Naive B cell (primary cell): ENCODE data around the gene DRD2. TPM values are rescaled to one million over a fixed set of nuclear protein-coding genes. Genes with fewer than 3 reads are reported as not detected.

Source experiments
- ATAC-seq, 2 donors: fragments of 150-1000 bp; cut with Tn5 transposase; 2 replicates each; pipeline ENCODE4 v1.10.0; 2021; ENCODE audit warnings: low read depth in 2 of 2, mild to moderate bottlenecking in 2 of 2, moderate library complexity in 2 of 2
- DNase-seq: peaks from one replicate; pipeline ENCODE4 v3.0.0; 2022
- H3K27ac Mint-ChIP-seq, 6 donors: one replicate each; pipeline ENCODE4 v1.8.0; 2020 to 2022; ENCODE audit warnings: mild to moderate bottlenecking in 6 of 6, mixed read lengths in 6 of 6, moderate library complexity in 5 of 6, inconsistent platforms in 2 of 6
- H3K27me3 Mint-ChIP-seq, 3 donors: one replicate each; pipeline ENCODE4 v1.8.0; 2021 to 2022; ENCODE audit warnings: mixed read lengths in 3 of 3, mild to moderate bottlenecking in 1 of 3
- H3K36me3 Mint-ChIP-seq, 2 donors: one replicate each; pipeline ENCODE4 v1.8.0; 2020 to 2022; ENCODE audit warnings: mixed read lengths in 2 of 2, inconsistent platforms in 1 of 2, mild to moderate bottlenecking in 1 of 2
- H3K4me1 Mint-ChIP-seq, 3 donors: one replicate each; pipeline ENCODE4 v1.8.0; 2020 to 2022; ENCODE audit warnings: mixed read lengths in 3 of 3, inconsistent platforms in 1 of 3, mild to moderate bottlenecking in 1 of 3, moderate library complexity in 1 of 3
- H3K4me3 Mint-ChIP-seq, 8 donors: one replicate each; pipeline ENCODE4 v1.8.0; 2020 to 2022; ENCODE audit warnings: mild to moderate bottlenecking in 8 of 8, mixed read lengths in 8 of 8, moderate library complexity in 8 of 8, inconsistent platforms in 2 of 8
- H3K9me3 Mint-ChIP-seq, 7 donors: one replicate each; pipeline ENCODE4 v1.8.0; 2020 to 2022; ENCODE audit warnings: mixed read lengths in 7 of 7, mild to moderate bottlenecking in 5 of 7, inconsistent platforms in 2 of 7, moderate library complexity in 1 of 7
- polyA plus RNA-seq, 6 donors: library from polyadenylated mRNA; unstranded; fragments of 300-500 nt; fragmentation: Illumina TruSeq; gene quantifications; one replicate each; pipeline ENCODE4 v1.2.3, GENCODE V29; 2021; ENCODE audit warnings: low read depth in 6 of 6

DRD2 gene
- polyA plus RNA-seq, 6 donors from 2014 or later = not detected

DNA sequence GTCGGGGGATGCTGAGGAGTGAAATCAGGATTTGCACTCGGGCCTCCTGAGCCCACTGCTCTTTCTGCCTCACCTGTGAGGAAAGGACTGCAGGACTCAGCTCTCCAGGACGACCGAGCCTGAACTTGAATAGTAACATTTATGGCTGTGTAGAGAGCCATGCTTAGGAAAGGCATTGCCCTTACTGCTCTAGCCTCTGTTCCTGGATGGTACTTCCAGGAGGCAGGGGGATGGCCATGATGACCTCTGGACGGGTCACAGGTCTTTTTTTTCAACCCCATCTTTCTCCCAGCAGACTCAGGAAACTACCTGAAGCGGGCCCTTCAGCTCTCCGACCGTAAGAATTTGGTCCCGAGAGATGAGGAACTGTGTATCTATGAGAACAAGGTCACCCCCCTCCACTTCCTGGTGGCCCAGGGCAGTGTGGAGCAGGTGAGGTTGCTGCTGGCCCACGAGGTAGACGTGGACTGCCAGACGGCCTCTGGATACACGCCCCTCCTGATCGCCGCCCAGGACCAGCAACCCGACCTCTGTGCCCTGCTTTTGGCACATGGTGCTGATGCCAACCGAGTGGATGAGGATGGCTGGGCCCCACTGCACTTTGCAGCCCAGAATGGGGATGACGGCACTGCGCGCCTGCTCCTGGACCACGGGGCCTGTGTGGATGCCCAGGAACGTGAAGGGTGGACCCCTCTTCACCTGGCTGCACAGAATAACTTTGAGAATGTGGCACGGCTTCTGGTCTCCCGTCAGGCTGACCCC, 76.3 kb downstream of the DRD2 start:
- Mint-ChIP-seq H3K36me3 (no peaks in the 10 kb centered on the region), H3K9me3 (no peaks in the 10 kb centered on the region), H3K4me3 (no peak overlapping the region), H3K27me3 (peaks cover 0 to 12% (median 0%) of the 10 kb centered on the region in 3 donors), H3K27ac (no peak overlapping the region), H3K4me1 (no peaks in the 10 kb centered on the region)
- ATAC-seq = no peak
- no peak for DNase-seq

DNA sequence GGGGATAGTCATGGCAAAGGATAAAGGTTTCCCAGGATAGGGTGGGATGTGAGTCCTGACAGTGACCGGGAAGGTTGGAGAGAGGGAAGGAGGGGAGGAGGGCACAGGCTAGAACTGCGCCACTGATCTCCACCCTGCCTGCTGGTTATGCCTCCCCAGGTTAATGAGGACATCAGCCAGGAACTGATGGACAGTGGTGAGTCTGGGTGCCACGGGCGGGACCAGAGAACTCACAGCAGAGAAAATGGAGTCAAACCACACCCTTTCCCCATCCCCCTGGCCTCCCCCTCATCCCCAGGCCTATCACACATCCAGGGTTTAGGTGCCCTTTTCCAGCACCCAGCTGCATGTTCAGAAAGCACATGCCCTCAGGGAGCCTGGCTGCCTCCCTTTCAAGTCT, 77.4 kb downstream of the DRD2 start:
- no peaks in the 10 kb centered on the region for H3K4me1 Mint-ChIP-seq
- no peak overlapping the region for H3K4me3 Mint-ChIP-seq
- DNase-seq (no peak), ATAC-seq (no peak)
- H3K9me3 Mint-ChIP-seq = no peaks in the 10 kb centered on the region
- H3K36me3 Mint-ChIP-seq = no peaks in the 10 kb centered on the region
- peaks cover 0 to 7% (median under 1%) of the 10 kb centered on the region in 3 donors for H3K27me3 Mint-ChIP-seq
- H3K27ac Mint-ChIP-seq = no peak overlapping the region

DNA sequence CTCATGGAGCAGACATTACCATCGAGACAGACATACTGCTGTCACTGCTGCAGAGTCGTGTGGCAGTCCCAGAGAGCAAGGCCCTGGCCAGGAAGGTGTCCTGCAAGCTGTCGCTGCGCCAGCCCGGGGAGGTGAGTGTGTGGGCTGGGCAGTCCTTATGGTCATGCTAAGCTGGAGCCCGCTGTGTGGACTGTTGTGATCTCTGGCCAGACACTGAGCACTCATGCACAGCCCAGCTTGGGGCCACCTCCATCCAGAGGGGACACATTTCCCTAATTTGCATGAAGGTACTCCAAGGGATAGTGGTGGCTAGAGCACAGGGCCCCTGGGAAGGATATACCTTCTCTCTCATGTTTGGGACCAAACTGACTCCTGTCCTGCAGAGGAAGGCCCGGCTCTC, 78.0 kb downstream of the DRD2 start:
- no peaks in the 10 kb centered on the region for H3K4me1 Mint-ChIP-seq
- no peak overlapping the region for H3K27ac Mint-ChIP-seq

DNA sequence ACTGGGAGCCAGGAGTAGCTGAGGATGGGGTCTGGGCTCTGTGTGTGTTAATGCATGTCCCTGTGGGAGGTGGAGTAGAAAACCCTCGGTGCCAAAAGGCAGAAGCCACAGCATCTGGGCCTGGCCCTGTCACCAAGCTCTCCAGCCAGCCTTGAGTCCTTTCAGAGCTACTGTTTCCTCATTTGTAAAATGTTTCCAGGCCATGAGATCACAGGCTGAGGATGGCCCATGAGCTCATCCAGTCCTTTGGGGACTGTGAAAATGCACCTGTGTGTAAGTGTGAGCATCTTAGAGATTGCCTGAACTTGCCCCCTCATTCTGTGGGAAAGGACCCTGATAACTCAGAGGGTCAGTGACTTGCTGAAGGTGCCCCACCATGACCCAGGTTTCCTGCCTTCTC, 78.5 kb downstream of the DRD2 start:
- H3K4me1 Mint-ChIP-seq = no peaks in the 10 kb centered on the region
- no peak overlapping the region for H3K4me3 Mint-ChIP-seq

More for the DNA sequence above, 78.0 kb downstream of the DRD2 start:
- H3K27me3 Mint-ChIP-seq = peaks cover 0 to 7% (median 4%) of the 10 kb centered on the region in 3 donors
- H3K36me3 Mint-ChIP-seq = no peaks in the 10 kb centered on the region
- H3K4me3 Mint-ChIP-seq = no peak overlapping the region
- DNase-seq = no peak
- no peaks in the 10 kb centered on the region for H3K9me3 Mint-ChIP-seq
- ATAC-seq = no peak

DNA sequence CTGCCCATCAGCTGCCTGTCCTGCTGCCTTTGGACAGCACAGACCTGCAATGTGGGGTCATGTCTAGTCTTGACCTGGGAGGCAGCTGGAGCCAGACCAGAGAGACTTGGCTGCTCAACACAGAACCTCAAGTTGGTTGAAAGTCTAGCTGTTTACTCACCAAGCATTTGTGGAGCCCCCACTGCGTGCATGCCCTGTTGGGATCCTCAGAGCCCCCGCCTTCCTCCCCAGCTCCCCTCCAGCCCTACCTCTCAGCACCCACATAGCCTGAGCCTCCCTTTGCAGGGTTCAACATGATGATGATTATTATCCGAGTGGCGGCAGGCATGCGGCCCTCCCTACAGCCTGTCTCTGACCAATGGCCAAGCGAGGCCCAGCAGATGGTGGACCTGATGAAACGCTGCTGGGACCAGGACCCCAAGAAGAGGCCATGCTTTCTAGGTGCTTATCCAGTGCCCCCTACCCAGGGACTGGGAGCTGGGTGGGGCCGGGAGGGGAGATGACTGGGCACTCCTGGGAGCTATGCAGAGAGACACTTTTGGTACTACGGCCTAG, 79.3 kb downstream of the DRD2 start:
- H3K27me3 Mint-ChIP-seq = peaks cover 0 to 7% (median 4%) of the 10 kb centered on the region in 3 donors
- H3K4me1 Mint-ChIP-seq = no peaks in the 10 kb centered on the region
- peak overlapping the region in 1 of 6 donors; percentile 15 for H3K27ac Mint-ChIP-seq

More for the DNA sequence above, 78.5 kb downstream of the DRD2 start:
- Mint-ChIP-seq H3K27ac (peak overlapping the region in 1 of 6 donors; percentile 58), H3K27me3 (peaks cover 0 to 7% (median 4%) of the 10 kb centered on the region in 3 donors), H3K9me3 (no peaks in the 10 kb centered on the region), H3K36me3 (no peaks in the 10 kb centered on the region)
- DNase-seq (no peak), ATAC-seq (no peak)

DNA sequence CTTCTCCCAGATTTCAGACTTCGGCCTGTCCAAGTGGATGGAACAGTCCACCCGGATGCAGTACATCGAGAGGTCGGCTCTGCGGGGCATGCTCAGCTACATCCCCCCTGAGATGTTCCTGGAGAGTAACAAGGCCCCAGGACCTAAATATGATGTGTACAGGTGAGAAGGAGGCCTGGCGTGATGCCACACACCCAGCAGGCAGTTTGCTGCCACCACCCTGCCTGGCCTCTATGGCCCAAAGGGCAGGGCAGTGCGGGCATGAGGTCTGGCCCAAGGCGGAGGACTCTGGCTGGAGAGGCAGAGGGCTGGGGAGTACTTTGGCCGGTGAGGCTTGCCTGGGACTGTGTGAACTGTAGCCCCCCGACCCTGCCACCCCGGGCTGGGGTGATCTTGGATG, 80.3 kb downstream of the DRD2 start:
- H3K4me1 Mint-ChIP-seq = no peaks in the 10 kb centered on the region
- DNase-seq (no peak), ATAC-seq (no peak)

More for the DNA sequence above, 79.3 kb downstream of the DRD2 start:
- no peaks in the 10 kb centered on the region for H3K9me3 Mint-ChIP-seq
- no peak for ATAC-seq
- DNase-seq = no peak
- no peaks in the 10 kb centered on the region for H3K36me3 Mint-ChIP-seq
- H3K4me3 Mint-ChIP-seq = no peak overlapping the region

DNA sequence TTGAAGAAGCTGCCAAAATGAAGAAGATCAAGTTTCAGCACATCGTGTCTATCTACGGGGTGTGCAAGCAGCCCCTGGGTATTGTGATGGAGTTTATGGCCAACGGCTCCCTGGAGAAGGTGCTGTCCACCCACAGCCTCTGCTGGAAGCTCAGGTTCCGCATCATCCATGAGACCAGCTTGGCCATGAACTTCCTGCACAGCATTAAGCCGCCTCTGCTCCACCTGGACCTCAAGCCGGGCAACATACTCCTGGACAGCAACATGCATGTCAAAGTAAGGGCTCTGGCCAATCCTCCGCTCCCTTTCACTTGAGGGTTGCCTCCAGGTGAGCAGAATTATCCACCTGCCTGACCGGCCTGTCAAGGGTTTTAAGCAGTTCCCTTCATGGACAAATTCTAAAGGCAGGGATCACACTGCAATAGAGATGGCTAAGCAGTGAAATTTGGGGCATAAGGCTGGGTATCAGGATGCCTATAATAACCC, 81.7 kb downstream of the DRD2 start:
- H3K4me3 Mint-ChIP-seq = no peak overlapping the region
- H3K4me1 Mint-ChIP-seq = no peaks in the 10 kb centered on the region
- DNase-seq = no peak
- ATAC-seq = no peak
- no peaks in the 10 kb centered on the region for H3K9me3 Mint-ChIP-seq
- H3K36me3 Mint-ChIP-seq = no peaks in the 10 kb centered on the region
- H3K27ac Mint-ChIP-seq = no peak overlapping the region
- H3K27me3 Mint-ChIP-seq = peaks cover 0 to 7% (median 4%) of the 10 kb centered on the region in 3 donors

More for the DNA sequence above, 80.3 kb downstream of the DRD2 start:
- no peaks in the 10 kb centered on the region for H3K36me3 Mint-ChIP-seq
- no peak overlapping the region for H3K27ac Mint-ChIP-seq
- H3K9me3 Mint-ChIP-seq = no peaks in the 10 kb centered on the region
- H3K27me3 Mint-ChIP-seq = peaks cover 0 to 7% (median 4%) of the 10 kb centered on the region in 3 donors
- H3K4me3 Mint-ChIP-seq = no peak overlapping the region

DNA sequence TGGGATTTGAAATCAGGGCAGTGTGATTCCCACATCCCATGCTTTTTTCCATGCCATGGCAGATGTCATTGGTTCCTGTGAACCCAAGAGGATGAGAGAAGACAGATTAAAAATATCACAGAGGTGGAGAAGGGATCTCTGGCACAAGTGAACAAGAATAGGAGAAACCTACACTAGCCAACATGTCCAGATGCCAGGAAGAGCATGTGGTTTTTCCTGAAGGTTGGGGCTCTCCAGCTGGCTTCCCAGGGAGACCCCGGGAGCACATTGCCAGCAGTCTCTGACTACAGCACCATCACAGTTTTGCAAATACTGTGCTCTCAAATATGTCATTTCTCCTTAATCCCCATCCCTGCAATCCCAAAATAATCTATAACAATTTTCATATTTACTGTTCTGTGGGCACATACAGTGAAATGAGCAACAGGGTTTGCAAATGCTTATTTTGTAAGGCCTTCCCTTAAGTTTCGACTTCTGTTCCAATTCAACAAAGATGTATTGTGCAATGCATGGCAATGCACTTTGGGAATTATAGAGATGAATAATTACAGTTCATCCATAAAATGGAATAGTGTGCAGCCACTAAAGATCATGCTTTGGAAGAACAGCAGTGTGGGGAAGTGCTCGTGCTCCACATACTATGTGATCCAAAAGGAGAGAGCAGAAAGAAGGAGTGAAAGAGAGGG, 82.8 kb downstream of the DRD2 start:
- Mint-ChIP-seq H3K4me1 (no peaks in the 10 kb centered on the region), H3K27ac (peak overlapping the region in 1 of 6 donors; percentile 6)

DNA sequence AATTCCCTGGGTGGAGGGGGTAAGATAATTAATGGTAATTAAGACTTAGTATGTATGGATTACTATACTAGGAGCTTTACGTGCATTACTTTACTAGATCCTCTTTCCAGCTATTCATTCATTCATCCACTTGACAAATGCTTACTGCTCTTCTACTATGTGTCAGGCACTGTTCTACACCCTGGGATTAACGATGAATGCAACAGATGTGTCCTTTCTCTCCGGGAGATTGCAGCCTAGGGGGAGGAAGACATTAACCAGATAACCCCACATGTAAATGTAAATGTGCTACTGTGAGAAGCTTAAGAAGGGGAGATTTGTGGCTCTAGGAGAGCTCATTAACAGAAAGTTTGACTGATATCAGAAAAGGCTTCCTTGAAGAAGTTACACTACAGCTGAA, 85.9 kb downstream of the DRD2 start:
- ATAC-seq = no peak
- no peak for DNase-seq
- H3K27ac Mint-ChIP-seq = no peak overlapping the region
- H3K27me3 Mint-ChIP-seq = peaks cover 4 to 14% (median 13%) of the 10 kb centered on the region in 3 donors
- peaks cover 0 to 8% of the 10 kb centered on the region in 2 donors for H3K36me3 Mint-ChIP-seq
- no peaks in the 10 kb centered on the region for H3K9me3 Mint-ChIP-seq
- H3K4me1 Mint-ChIP-seq = no peaks in the 10 kb centered on the region
- H3K4me3 Mint-ChIP-seq = no peak overlapping the region

More for the DNA sequence above, 82.8 kb downstream of the DRD2 start:
- DNase-seq = no peak
- Mint-ChIP-seq H3K9me3 (no peaks in the 10 kb centered on the region), H3K27me3 (peaks cover under 1 to 7% (median 4%) of the 10 kb centered on the region in 3 donors), H3K4me3 (no peak overlapping the region), H3K36me3 (no peaks in the 10 kb centered on the region)
- ATAC-seq = no peak

DNA sequence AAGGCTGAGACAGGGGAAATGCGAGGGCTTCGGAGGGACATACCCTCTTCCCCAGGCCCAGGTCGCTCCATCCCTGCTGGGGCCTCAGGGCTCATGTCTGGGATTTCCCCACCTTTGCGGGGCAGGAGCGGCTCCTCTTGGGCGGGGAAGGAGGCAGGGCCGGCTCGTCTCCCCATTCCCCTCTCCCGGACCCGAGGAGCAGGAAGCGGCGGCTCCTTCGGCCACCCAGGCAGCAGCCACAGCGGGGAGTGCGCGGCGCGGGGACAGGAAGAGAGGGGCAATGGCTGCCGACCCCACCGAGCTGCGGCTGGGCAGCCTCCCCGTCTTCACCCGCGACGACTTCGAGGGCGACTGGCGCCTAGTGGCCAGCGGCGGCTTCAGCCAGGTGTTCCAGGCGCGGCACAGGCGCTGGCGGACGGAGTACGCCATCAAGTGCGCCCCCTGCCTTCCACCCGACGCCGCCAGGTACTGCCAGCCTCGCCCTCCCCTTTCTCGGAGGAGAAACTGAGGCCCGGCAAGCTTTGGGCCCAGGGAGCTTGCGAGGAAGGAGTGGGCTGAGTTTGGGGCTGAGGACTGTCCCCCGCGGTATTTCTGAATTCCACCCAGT, 87.5 kb downstream of the DRD2 start, which contains the start of gene ANKK1:
Gene ANKK1, plus strand, starts transcription at position 175 of the 607 bp plus-strand sequence. Its CDS starts 106 bp downstream, at position 281.
- no peak within 1 kb of the TSS for H3K4me3 Mint-ChIP-seq
- DNase-seq (no peak), ATAC-seq (no peak)
- H3K27ac Mint-ChIP-seq = peak within 1 kb of the TSS in 1 of 6 donors; percentile 73
- peaks cover 0 to 8% of the 10 kb centered on the region in 2 donors for H3K36me3 Mint-ChIP-seq
- H3K4me1 Mint-ChIP-seq = no peaks in the 10 kb centered on the region
- peaks cover 3 to 13% (median 8%) of the 10 kb centered on the region in 3 donors for H3K27me3 Mint-ChIP-seq
- H3K9me3 Mint-ChIP-seq = no peaks in the 10 kb centered on the region

DNA sequence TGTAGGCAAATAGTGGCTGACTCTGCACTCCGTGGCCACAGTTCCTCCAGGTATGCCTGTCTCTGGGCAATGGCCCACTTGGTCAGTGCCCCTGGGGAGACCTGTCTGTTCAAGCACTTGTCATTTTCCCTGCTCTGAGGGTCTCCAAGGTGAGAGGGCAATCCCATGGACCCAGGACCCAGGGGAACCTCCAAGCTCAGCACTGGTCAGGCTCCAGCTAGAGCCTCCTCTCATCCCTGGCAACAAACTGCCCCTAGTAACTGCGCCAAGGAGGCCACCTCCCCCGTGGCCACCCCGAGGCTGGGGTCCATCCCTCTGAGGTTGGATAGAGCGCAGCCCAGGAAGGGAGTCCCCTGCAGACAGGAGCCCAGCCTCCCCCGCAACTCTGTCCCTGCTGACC, 88.3 kb downstream of the DRD2 start:
- no peak for DNase-seq
- Mint-ChIP-seq H3K9me3 (peaks cover 0 to 2% (median 0%) of the 10 kb centered on the region in 7 donors), H3K36me3 (peaks cover 0 to 8% of the 10 kb centered on the region in 2 donors), H3K4me3 (no peak overlapping the region), H3K27ac (peak overlapping the region in 1 of 6 donors; percentile 73), H3K4me1 (no peaks in the 10 kb centered on the region), H3K27me3 (peaks cover 0 to 13% (median 8%) of the 10 kb centered on the region in 3 donors)
- ATAC-seq = no peak

DNA sequence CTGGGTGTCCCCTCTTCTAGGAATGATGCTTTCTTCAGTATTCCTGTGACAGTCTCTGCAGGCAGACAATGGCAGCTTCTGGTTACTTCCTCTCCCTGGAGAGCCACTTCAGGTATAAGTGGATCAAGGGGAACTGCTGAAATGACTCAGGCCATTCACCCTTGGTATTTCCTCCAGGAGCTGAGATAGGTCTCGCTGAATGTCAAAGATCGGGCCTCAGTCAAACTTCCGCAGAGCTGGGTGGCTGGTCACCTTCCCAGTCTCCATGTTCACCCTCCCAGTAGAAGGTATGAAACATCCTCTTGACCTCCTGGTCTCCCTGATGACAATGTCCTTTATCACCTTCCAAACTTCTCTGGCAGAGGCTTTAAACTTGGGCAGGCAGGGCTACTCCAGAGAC, 89.4 kb downstream of the DRD2 start:
- H3K9me3 Mint-ChIP-seq = peaks cover 0 to 2% (median 0%) of the 10 kb centered on the region in 7 donors
- ATAC-seq (no peak), DNase-seq (no peak)
- no peak overlapping the region for H3K27ac Mint-ChIP-seq
- peaks cover 0 to 13% (median 8%) of the 10 kb centered on the region in 3 donors for H3K27me3 Mint-ChIP-seq
- no peak overlapping the region for H3K4me3 Mint-ChIP-seq
- peaks cover 0 to 8% of the 10 kb centered on the region in 2 donors for H3K36me3 Mint-ChIP-seq
- no peaks in the 10 kb centered on the region for H3K4me1 Mint-ChIP-seq

DNA sequence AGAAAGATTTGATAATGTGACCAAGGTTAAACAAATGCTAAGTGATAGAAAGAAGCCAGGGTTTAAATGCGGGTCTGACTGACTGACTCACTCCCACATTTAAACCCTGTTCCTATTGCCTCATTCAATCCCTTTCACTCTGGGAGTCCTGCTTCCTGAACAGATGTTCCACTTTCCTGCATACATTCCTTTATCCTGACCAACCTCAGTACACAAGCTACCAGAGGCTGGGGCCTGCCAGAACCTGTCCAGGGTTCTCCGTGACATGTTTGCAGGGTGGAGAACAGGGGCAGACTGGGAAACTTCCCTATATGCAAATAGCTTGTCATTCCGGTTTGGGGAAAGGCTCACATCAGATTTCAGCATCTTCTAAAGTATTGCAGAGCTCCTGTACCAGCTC, 90.6 kb downstream of the DRD2 start:
- Mint-ChIP-seq H3K36me3 (peaks cover 10 to 14% of the 10 kb centered on the region in 2 donors), H3K27ac (no peak overlapping the region), H3K9me3 (peaks cover 0 to 7% (median 0%) of the 10 kb centered on the region in 7 donors), H3K4me1 (no peaks in the 10 kb centered on the region), H3K27me3 (peaks cover 0 to 13% (median 8%) of the 10 kb centered on the region in 3 donors), H3K4me3 (no peak overlapping the region)
- ATAC-seq (no peak), DNase-seq (no peak)
